H1 (cell line): ENCODE results near the gene TUG1.

Source experiments
- CEBPB ChIP-seq: IDR thresholded peaks from 2 replicates; pipeline ENCODE4 v1.6.1; 2012; ENCODE audit warnings: low read depth, low read length
- CTCF ChIP-seq, 3 experiments: IDR thresholded peaks; 1 replicate in 2 of 3; 2 replicates in 1 of 3; pipeline versions ENCODE4 v1.5.1 to v1.6.1; 2011; ENCODE audit warnings: low read length in 3 of 3, mild to moderate bottlenecking in 3 of 3, inconsistent platforms in 2 of 3, low read depth in 1 of 3, moderate library complexity in 1 of 3; ENCODE audit not compliant: insufficient read depth in 1 of 3; ENCODE audit errors: control extremely low read depth in 1 of 3
- KDM1A ChIP-seq: fragments of 200-600, 300-600 bp; sonication (generic); IDR thresholded peaks from 2 replicates; pipeline ENCODE4 v1.7.1; 2016; ENCODE audit warnings: mild to moderate bottlenecking, low read length, borderline replicate concordance
- SUZ12 ChIP-seq: fragments of 200-600 bp; sonication (generic); IDR thresholded peaks from 2 replicates; pipeline ENCODE4 v1.6.1; 2012; ENCODE audit warnings: mild to moderate bottlenecking, inconsistent platforms, low read length, moderate library complexity, mixed read lengths
- YY1 ChIP-seq: IDR thresholded peaks from 2 replicates; pipeline ENCODE4 v1.6.1; 2011; ENCODE audit warnings: low read depth, mild to moderate bottlenecking, low read length

GRCh38 chr22:30990690-30991089 lies 21.6 kb downstream of the TUG1 start:
- TF ChIP-seq YY1 (no peak), SUZ12 (no peak), KDM1A (no peak), CTCF (IDR thresholded peaks at IDR 0.05; ENCODE audit: control extremely low read depth in 1 of 3, insufficient read depth in 1 of 3, low read depth in 1 of 3, low read length in 3 of 3) (no peak), CEBPB (no peak)
